Esophagus squamous epithelium (tissue), 4 donors: ENCODE data around the gene KSR1.

Experiments used
- POLR2A ChIP-seq, 4 donors: fragments of 450-650 bp; IDR thresholded peaks; one replicate each; pipeline ENCODE4 v1.6.1; 2017; ENCODE audit warnings: antibody characterized with exemption in 4 of 4, mild to moderate bottlenecking in 4 of 4, moderate library complexity in 3 of 4
- TF ChIP-seq, protein P1 (sequence below), 6 experiments: fragments of 450-650 bp in 4 of 6; fragments of 200-600 bp in 2 of 6; sonication (generic) in 2 of 6; IDR thresholded peaks; one replicate each; pipeline ENCODE4 v1.5.1; 2016 to 2019; ENCODE audit warnings: antibody characterized with exemption in 6 of 6, mild to moderate bottlenecking in 4 of 6, moderate library complexity in 4 of 6

DNA sequence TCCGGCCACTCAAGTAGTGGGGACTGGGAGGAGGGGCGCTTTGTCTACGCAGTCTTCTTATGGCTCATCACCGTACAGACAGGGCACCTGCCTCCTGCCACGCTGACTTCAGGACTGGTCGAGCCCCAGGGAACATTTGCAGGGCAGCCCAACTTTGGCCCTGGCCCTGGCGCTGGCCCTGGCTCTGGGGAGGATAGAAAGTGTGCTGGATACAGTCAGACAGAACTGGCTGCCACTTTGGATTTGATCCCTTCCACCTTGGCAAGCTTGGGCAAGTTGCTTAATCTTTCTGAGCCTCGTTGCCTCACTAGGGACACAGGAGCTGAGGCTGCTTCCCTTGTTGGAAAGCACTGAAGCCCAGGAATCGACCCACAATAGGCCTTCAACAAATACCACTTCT lies 188.3 kb downstream of the KSR1 start:
- TF ChIP-seq, protein P1, sequence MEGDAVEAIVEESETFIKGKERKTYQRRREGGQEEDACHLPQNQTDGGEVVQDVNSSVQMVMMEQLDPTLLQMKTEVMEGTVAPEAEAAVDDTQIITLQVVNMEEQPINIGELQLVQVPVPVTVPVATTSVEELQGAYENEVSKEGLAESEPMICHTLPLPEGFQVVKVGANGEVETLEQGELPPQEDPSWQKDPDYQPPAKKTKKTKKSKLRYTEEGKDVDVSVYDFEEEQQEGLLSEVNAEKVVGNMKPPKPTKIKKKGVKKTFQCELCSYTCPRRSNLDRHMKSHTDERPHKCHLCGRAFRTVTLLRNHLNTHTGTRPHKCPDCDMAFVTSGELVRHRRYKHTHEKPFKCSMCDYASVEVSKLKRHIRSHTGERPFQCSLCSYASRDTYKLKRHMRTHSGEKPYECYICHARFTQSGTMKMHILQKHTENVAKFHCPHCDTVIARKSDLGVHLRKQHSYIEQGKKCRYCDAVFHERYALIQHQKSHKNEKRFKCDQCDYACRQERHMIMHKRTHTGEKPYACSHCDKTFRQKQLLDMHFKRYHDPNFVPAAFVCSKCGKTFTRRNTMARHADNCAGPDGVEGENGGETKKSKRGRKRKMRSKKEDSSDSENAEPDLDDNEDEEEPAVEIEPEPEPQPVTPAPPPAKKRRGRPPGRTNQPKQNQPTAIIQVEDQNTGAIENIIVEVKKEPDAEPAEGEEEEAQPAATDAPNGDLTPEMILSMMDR (IDR thresholded peaks at IDR 0.05) = no peak
- no peak for TF ChIP-seq POLR2A (IDR thresholded peaks at IDR 0.05)
